Measurements from ENCODE around the gene CTDSPL2. TPM values are rescaled to one million over a fixed set of nuclear protein-coding genes. Genes with fewer than 3 reads are reported as not detected.

The CTDSPL2 gene
- total RNA-seq, 1 experiment from 2014 or later: 55.0 TPM

GRCh38 chr15:44501768-44502366 is 74.4 kb downstream of the CTDSPL2 start:
- Histone ChIP-seq H4K20me1 (ENCODE audit: insufficient read depth) (0 out of 2 replicates have a peak, but pooled peaks cover 3% of the 10 kb centered on the region), H2AFZ (no peak overlapping the region), H3K27me3 (ENCODE audit: insufficient read depth, low read depth) (no peaks in the 10 kb centered on the region), H3K4me1 (replicated peaks; ENCODE audit: insufficient read depth) (no peaks in the 10 kb centered on the region), H3K9me2 (ENCODE audit: insufficient read depth) (no peaks in the 10 kb centered on the region), H3K4me3 (no peak overlapping the region), H3K79me2 (ENCODE audit: low read depth) (no peaks in the 10 kb centered on the region), H3K27ac (no peak overlapping the region), H3F3A (ENCODE audit: insufficient read depth, low read depth) (peaks cover 6% of the 10 kb centered on the region; the same call in 1 of the 2 replicates), H3K36me3 (ENCODE audit: low read depth) (no peaks in the 10 kb centered on the region; the same call in 1 of the 2 replicates), H3K9me3 (ENCODE audit: insufficient read depth, low read depth) (no peaks in the 10 kb centered on the region), H3K4me2 (no peak overlapping the region)
- DNase-seq: no peak
- ChIA-PET POLR2A (ENCODE audit: unreplicated experiment) (interaction anchor here (0.6 to 0.7 kb wide), 2 partner anchors 75 to 206 kb away, joined by 3 to 4 read pairs; no protein-coding TSS in a partner anchor), CTCF (interaction anchor here (0.6 to 1.0 kb wide), 4 partner anchors 14 to 413 kb away, joined by 3 to 17 read pairs (median 4); partner anchors contain the start of gene CTDSPL2)
- TF ChIP-seq CTCF (conservative IDR thresholded peaks at IDR 0.05): peak; percentile 70
- no peak for TF ChIP-seq EZH2 (IDR thresholded peaks at IDR 0.05; ENCODE audit: low read depth)
- BruUV-seq (replicated peaks): no TSS peak
- intact Hi-C loops (cut with micrococcal nuclease; ENCODE audit: unreplicated experiment): loop anchor here (1.0 to 10.0 kb wide), 3 partner anchors 287 to 630 kb away; no protein-coding TSS in a partner anchor

GRCh38 chr15:44516436-44516835 is 89.0 kb downstream of the CTDSPL2 start:
- DNase-seq: no peak
- ChIA-PET CTCF (no interaction called here), POLR2A (ENCODE audit: unreplicated experiment) (no interaction called here)
- Histone ChIP-seq H4K20me1 (ENCODE audit: insufficient read depth) (no peaks in the 10 kb centered on the region), H3K9me3 (ENCODE audit: insufficient read depth, low read depth) (no peaks in the 10 kb centered on the region), H3K4me3 (no peak overlapping the region), H3K27ac (no peak overlapping the region), H3K36me3 (ENCODE audit: low read depth) (no peaks in the 10 kb centered on the region), H3F3A (ENCODE audit: insufficient read depth, low read depth) (0 out of 2 replicates have a peak, but pooled peaks cover 10% of the 10 kb centered on the region), H2AFZ (no peak overlapping the region), H3K79me2 (ENCODE audit: low read depth) (no peaks in the 10 kb centered on the region), H3K9me2 (ENCODE audit: insufficient read depth) (no peaks in the 10 kb centered on the region), H3K27me3 (ENCODE audit: insufficient read depth, low read depth) (no peaks in the 10 kb centered on the region), H3K4me2 (no peak overlapping the region), H3K4me1 (replicated peaks; ENCODE audit: insufficient read depth) (no peaks in the 10 kb centered on the region)
- intact Hi-C loops (cut with micrococcal nuclease; ENCODE audit: unreplicated experiment): no loop called here
- BruUV-seq (replicated peaks): no TSS peak
- TF ChIP-seq EZH2 (IDR thresholded peaks at IDR 0.05; ENCODE audit: low read depth) (no peak), CTCF (conservative IDR thresholded peaks at IDR 0.05) (no peak)

- H4K20me1 ChIP-seq (ENCODE audit: insufficient read depth): no peaks in the 10 kb centered on the region
- BruUV-seq (replicated peaks): no TSS peak
- POLR2A ChIA-PET (ENCODE audit: unreplicated experiment): no interaction called here
- H3K4me1 ChIP-seq (replicated peaks; ENCODE audit: insufficient read depth): no peaks in the 10 kb centered on the region
- no peak for DNase-seq
- H3F3A ChIP-seq (ENCODE audit: insufficient read depth, low read depth): peaks cover 15% of the 10 kb centered on the region; the same call in 1 of the 2 replicates
- no peak overlapping the region for H3K4me3 ChIP-seq
- no peaks in the 10 kb centered on the region for H3K9me3 ChIP-seq (ENCODE audit: insufficient read depth, low read depth)
- no peak overlapping the region for H3K4me2 ChIP-seq
- H3K79me2 ChIP-seq (ENCODE audit: low read depth): no peaks in the 10 kb centered on the region
- no peaks in the 10 kb centered on the region for H3K36me3 ChIP-seq (ENCODE audit: low read depth)
- CTCF ChIA-PET: no interaction called here
- H2AFZ ChIP-seq: no peak overlapping the region
- TF ChIP-seq EZH2 (IDR thresholded peaks at IDR 0.05; ENCODE audit: low read depth) (no peak), CTCF (conservative IDR thresholded peaks at IDR 0.05) (no peak)
- no peaks in the 10 kb centered on the region for H3K27me3 ChIP-seq (ENCODE audit: insufficient read depth, low read depth)
- H3K9me2 ChIP-seq (ENCODE audit: insufficient read depth): no peaks in the 10 kb centered on the region
- H3K27ac ChIP-seq: no peak overlapping the region
- intact Hi-C loops (cut with micrococcal nuclease; ENCODE audit: unreplicated experiment): no loop called here
Measured at GRCh38 chr15:44519537-44519936, 92.1 kb downstream of the CTDSPL2 start.
